Measurements from ENCODE around the gene PLA2G6. TPM values are rescaled to one million over a fixed set of nuclear protein-coding genes. Genes with fewer than 3 reads are reported as not detected.

PLA2G6 gene
- total RNA-seq, 1 experiment from 2014 or later = 29.9 TPM

DNA sequence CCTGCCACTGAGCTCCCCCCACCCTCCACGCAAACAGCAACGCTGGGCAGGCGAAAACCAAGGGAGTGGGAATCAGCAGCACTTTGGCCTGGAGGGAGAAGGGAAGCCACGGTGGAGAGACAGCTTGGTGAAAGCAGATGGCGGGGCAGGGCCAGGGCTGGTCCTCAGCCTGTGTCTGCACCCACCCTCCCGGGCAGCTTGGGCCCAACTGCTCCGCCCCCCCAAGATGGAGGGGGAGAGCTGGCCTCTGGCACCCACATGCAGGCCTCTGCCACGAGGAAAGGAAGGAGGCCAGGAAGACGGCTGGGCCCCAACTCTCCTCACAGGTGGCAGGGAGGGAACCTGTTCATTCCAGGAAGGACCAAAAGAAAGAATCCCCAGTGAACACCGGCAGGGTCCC lies 38.0 kb upstream of the PLA2G6 start:
- TF ChIP-seq, protein P1, sequence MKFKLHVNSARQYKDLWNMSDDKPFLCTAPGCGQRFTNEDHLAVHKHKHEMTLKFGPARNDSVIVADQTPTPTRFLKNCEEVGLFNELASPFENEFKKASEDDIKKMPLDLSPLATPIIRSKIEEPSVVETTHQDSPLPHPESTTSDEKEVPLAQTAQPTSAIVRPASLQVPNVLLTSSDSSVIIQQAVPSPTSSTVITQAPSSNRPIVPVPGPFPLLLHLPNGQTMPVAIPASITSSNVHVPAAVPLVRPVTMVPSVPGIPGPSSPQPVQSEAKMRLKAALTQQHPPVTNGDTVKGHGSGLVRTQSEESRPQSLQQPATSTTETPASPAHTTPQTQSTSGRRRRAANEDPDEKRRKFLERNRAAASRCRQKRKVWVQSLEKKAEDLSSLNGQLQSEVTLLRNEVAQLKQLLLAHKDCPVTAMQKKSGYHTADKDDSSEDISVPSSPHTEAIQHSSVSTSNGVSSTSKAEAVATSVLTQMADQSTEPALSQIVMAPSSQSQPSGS (CRISPR knock-in tag; IDR thresholded peaks at IDR 0.05; ENCODE audit: borderline replicate concordance, low read depth) = no peak
- TF ChIP-seq MYBL2 (CRISPR knock-in tag; IDR thresholded peaks at IDR 0.05) = no peak
- no peak for TF ChIP-seq ESRRA (CRISPR knock-in tag; IDR thresholded peaks at IDR 0.05; ENCODE audit: borderline replicate concordance)
- no peak for TF ChIP-seq TCF7 (CRISPR knock-in tag; IDR thresholded peaks at IDR 0.05; ENCODE audit: low read depth)
- no peak for TF ChIP-seq CREB1 (CRISPR knock-in tag; IDR thresholded peaks at IDR 0.05)
- ChIA-PET CTCF (interaction anchor here (0.5 to 2.6 kb wide), 8 partner anchors 11 to 281 kb away, joined by 3 to 9 read pairs (median 5); partner anchors contain the start of gene MAFF), POLR2A (no interaction called here)
- no peak for ATAC-seq
- no peaks in the 10 kb centered on the region for H3K9me3 Mint-ChIP-seq
- H3K27me3 Mint-ChIP-seq (ENCODE audit: low read depth) = no peaks in the 10 kb centered on the region
- no peak for DNase-seq (ENCODE audit: low spot score)
- no peak overlapping the region for H3K4me3 Mint-ChIP-seq
- H3K36me3 Mint-ChIP-seq = peaks cover 5% of the 10 kb centered on the region
- peaks cover 24% of the 10 kb centered on the region for H3K4me1 Mint-ChIP-seq
- H3K27ac Mint-ChIP-seq = peak overlapping the region; percentile 84; the same call in 1 of the 2 replicates

DNA sequence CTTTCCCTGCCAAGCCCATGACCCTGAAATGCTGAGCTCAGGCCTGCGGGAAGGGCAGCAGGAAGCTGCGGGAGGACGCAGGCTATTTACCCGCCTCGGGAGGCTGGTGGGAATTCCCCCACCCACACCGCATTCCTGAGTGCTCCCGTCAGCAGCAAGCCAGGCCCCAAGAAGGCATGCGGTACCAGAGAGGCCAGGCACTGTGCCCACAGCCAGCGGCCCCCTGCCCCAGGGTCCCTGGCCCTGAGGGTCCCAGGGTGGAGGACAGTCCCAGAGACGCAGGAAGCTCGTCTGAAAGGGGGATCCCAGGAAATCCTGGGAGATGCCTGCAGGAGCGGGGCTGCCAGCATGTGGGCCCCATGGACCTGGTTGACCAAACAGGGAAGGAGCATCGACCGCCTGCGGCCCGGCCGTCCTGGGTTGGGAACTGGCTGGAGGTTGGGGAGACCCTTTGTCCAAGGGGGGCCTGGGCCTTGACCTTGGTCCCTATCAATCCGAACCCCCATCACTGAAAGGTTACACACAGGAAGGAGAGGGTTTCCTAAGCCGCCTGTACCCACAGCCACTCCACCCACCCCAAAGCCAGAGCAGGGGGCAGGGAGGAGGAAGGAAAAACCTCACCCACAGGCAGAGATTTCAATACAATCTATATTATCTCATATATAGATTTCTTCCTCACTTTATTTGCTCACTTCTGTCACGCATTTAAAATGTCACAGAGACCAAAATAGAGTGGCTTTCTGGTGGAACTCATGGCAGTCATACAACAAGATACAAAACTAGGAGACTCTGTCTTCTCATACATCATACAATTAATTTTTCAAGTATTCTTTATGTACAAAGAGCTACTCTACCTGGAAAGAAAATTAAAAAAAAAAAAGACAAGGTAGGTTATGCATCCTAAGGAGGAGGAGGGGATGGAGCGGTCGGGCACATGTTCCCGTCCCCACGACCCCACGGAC lies 37.3 kb upstream of the PLA2G6 start:
- DNase-seq (ENCODE audit: low spot score) (peak; percentile 73), ATAC-seq (peak; percentile 56)
- POLR2A ChIA-PET = interaction anchor here (0.8 to 1.0 kb wide), 2 partner anchors 17 to 37 kb away, joined by 4 to 5 read pairs; partner anchors contain the start of gene MAFF
- Mint-ChIP-seq H3K27me3 (ENCODE audit: low read depth) (peaks cover 5% of the 10 kb centered on the region), H3K4me1 (peaks cover 24% of the 10 kb centered on the region), H3K27ac (peak overlapping the region; percentile 84; the same call in 1 of the 2 replicates), H3K4me3 (no peak overlapping the region), H3K9me3 (no peaks in the 10 kb centered on the region), H3K36me3 (peaks cover 5% of the 10 kb centered on the region)
- CTCF ChIA-PET = interaction anchor here (0.5 to 2.6 kb wide), 13 partner anchors 12 to 351 kb away, joined by 3 to 9 read pairs (median 4); partner anchors contain the start of genes DMC1 and MAFF
- TF ChIP-seq NFYB (CRISPR knock-in tag; conservative IDR thresholded peaks at IDR 0.05; ENCODE audit: low read depth) = no peak
- TF ChIP-seq, protein P2, sequence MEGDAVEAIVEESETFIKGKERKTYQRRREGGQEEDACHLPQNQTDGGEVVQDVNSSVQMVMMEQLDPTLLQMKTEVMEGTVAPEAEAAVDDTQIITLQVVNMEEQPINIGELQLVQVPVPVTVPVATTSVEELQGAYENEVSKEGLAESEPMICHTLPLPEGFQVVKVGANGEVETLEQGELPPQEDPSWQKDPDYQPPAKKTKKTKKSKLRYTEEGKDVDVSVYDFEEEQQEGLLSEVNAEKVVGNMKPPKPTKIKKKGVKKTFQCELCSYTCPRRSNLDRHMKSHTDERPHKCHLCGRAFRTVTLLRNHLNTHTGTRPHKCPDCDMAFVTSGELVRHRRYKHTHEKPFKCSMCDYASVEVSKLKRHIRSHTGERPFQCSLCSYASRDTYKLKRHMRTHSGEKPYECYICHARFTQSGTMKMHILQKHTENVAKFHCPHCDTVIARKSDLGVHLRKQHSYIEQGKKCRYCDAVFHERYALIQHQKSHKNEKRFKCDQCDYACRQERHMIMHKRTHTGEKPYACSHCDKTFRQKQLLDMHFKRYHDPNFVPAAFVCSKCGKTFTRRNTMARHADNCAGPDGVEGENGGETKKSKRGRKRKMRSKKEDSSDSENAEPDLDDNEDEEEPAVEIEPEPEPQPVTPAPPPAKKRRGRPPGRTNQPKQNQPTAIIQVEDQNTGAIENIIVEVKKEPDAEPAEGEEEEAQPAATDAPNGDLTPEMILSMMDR (IDR thresholded peaks at IDR 0.05) = no peak
- TF ChIP-seq, protein P3, sequence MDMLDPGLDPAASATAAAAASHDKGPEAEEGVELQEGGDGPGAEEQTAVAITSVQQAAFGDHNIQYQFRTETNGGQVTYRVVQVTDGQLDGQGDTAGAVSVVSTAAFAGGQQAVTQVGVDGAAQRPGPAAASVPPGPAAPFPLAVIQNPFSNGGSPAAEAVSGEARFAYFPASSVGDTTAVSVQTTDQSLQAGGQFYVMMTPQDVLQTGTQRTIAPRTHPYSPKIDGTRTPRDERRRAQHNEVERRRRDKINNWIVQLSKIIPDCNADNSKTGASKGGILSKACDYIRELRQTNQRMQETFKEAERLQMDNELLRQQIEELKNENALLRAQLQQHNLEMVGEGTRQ (CRISPR knock-in tag; IDR thresholded peaks at IDR 0.05) = no peak
- TF ChIP-seq, protein P4, sequence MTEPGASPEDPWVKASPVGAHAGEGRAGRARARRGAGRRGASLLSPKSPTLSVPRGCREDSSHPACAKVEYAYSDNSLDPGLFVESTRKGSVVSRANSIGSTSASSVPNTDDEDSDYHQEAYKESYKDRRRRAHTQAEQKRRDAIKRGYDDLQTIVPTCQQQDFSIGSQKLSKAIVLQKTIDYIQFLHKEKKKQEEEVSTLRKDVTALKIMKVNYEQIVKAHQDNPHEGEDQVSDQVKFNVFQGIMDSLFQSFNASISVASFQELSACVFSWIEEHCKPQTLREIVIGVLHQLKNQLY (CRISPR knock-in tag; IDR thresholded peaks at IDR 0.05) = no peak
- TF ChIP-seq ZNF396 (CRISPR knock-in tag; IDR thresholded peaks at IDR 0.05; ENCODE audit: borderline replicate concordance) = no peak
- TF ChIP-seq, protein P5, sequence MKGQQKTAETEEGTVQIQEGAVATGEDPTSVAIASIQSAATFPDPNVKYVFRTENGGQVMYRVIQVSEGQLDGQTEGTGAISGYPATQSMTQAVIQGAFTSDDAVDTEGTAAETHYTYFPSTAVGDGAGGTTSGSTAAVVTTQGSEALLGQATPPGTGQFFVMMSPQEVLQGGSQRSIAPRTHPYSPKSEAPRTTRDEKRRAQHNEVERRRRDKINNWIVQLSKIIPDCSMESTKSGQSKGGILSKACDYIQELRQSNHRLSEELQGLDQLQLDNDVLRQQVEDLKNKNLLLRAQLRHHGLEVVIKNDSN (CRISPR knock-in tag; IDR thresholded peaks at IDR 0.05) = no peak
- TF ChIP-seq, protein P6, sequence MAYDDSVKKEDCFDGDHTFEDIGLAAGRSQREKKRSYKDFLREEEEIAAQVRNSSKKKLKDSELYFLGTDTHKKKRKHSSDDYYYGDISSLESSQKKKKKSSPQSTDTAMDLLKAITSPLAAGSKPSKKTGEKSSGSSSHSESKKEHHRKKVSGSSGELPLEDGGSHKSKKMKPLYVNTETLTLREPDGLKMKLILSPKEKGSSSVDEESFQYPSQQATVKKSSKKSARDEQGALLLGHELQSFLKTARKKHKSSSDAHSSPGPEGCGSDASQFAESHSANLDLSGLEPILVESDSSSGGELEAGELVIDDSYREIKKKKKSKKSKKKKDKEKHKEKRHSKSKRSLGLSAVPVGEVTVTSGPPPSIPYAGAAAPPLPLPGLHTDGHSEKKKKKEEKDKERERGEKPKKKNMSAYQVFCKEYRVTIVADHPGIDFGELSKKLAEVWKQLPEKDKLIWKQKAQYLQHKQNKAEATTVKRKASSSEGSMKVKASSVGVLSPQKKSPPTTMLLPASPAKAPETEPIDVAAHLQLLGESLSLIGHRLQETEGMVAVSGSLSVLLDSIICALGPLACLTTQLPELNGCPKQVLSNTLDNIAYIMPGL (CRISPR knock-in tag; IDR thresholded peaks at IDR 0.05) = no peak
- TF ChIP-seq, protein P1 (CRISPR knock-in tag; IDR thresholded peaks at IDR 0.05; ENCODE audit: borderline replicate concordance, low read depth) = no peak
- TF ChIP-seq, protein P7, sequence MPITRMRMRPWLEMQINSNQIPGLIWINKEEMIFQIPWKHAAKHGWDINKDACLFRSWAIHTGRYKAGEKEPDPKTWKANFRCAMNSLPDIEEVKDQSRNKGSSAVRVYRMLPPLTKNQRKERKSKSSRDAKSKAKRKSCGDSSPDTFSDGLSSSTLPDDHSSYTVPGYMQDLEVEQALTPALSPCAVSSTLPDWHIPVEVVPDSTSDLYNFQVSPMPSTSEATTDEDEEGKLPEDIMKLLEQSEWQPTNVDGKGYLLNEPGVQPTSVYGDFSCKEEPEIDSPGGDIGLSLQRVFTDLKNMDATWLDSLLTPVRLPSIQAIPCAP (CRISPR knock-in tag; IDR thresholded peaks at IDR 0.05) = no peak
- TF ChIP-seq TEAD1 (CRISPR knock-in tag; IDR thresholded peaks at IDR 0.05) = peak; percentile 67; the same call in 1 of the 2 replicates
- TF ChIP-seq, protein P8, sequence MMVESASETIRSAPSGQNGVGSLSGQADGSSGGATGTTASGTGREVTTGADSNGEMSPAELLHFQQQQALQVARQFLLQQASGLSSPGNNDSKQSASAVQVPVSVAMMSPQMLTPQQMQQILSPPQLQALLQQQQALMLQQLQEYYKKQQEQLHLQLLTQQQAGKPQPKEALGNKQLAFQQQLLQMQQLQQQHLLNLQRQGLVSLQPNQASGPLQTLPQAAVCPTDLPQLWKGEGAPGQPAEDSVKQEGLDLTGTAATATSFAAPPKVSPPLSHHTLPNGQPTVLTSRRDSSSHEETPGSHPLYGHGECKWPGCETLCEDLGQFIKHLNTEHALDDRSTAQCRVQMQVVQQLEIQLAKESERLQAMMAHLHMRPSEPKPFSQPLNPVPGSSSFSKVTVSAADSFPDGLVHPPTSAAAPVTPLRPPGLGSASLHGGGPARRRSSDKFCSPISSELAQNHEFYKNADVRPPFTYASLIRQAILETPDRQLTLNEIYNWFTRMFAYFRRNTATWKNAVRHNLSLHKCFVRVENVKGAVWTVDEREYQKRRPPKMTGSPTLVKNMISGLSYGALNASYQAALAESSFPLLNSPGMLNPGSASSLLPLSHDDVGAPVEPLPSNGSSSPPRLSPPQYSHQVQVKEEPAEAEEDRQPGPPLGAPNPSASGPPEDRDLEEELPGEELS (CRISPR knock-in tag; IDR thresholded peaks at IDR 0.05) = no peak
- no peak for TF ChIP-seq MXD4 (CRISPR knock-in tag; IDR thresholded peaks at IDR 0.05; ENCODE audit: borderline replicate concordance)
- no peak for TF ChIP-seq GTF2I (CRISPR knock-in tag; conservative IDR thresholded peaks at IDR 0.05)
- TF ChIP-seq, protein P9, sequence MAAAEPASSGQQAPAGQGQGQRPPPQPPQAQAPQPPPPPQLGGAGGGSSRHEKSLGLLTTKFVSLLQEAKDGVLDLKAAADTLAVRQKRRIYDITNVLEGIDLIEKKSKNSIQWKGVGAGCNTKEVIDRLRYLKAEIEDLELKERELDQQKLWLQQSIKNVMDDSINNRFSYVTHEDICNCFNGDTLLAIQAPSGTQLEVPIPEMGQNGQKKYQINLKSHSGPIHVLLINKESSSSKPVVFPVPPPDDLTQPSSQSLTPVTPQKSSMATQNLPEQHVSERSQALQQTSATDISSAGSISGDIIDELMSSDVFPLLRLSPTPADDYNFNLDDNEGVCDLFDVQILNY (CRISPR knock-in tag; IDR thresholded peaks at IDR 0.05) = no peak
